BE2C (cell line): ENCODE results near the gene USF1. TPM values are rescaled to one million over a fixed set of nuclear protein-coding genes. Genes with fewer than 3 reads are reported as not detected.

Experiments used
- DNase-seq: peaks from one replicate; pipeline ENCODE4 v3.0.0-alpha.2; 2020
- H3K27me3 ChIP-seq: fragments of 250-450 bp; sonication (Bioruptor Pico); 2 replicates; pipeline ENCODE4 v1.5.1; 2020; ENCODE audit warnings: mild to moderate bottlenecking
- H3K36me3 ChIP-seq: fragments of 250-450 bp; sonication (Bioruptor Pico); 2 replicates; pipeline ENCODE4 v1.5.1; 2020; ENCODE audit warnings: mild to moderate bottlenecking
- H3K4me1 ChIP-seq: fragments of 250-450 bp; sonication (Bioruptor Pico); 2 replicates; pipeline ENCODE4 v1.5.1; 2020
- H3K4me3 ChIP-seq: 2 replicates; pipeline ENCODE4 v1.5.1; 2011; ENCODE audit warnings: low read depth, low read length
- H3K9me3 ChIP-seq: fragments of 250-450 bp; sonication (Bioruptor Pico); 2 replicates; pipeline ENCODE4 v1.5.1; 2020
- polyA plus RNA-seq: library from polyadenylated mRNA; unstranded; fragments of >200 nt; gene quantifications from one replicate; pipeline ENCODE4 v1.2.1, GENCODE V29; 2012; ENCODE audit warnings: low read depth, missing spikeins; ENCODE audit not compliant: insufficient read length, insufficient read depth
- TF ChIP-seq, protein P1 (sequence below): IDR thresholded peaks from 2 replicates; pipeline ENCODE4 v1.5.1; 2012; ENCODE audit warnings: mild to moderate bottlenecking, low read depth, low read length

The USF1 gene
- 83.8 TPM for polyA plus RNA-seq

- TF ChIP-seq, protein P1, sequence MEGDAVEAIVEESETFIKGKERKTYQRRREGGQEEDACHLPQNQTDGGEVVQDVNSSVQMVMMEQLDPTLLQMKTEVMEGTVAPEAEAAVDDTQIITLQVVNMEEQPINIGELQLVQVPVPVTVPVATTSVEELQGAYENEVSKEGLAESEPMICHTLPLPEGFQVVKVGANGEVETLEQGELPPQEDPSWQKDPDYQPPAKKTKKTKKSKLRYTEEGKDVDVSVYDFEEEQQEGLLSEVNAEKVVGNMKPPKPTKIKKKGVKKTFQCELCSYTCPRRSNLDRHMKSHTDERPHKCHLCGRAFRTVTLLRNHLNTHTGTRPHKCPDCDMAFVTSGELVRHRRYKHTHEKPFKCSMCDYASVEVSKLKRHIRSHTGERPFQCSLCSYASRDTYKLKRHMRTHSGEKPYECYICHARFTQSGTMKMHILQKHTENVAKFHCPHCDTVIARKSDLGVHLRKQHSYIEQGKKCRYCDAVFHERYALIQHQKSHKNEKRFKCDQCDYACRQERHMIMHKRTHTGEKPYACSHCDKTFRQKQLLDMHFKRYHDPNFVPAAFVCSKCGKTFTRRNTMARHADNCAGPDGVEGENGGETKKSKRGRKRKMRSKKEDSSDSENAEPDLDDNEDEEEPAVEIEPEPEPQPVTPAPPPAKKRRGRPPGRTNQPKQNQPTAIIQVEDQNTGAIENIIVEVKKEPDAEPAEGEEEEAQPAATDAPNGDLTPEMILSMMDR = no peak
- no peaks in the 10 kb centered on the region for H3K27me3 ChIP-seq
- no peaks in the 10 kb centered on the region; the same call in 1 of the 2 replicates for H3K9me3 ChIP-seq
- DNase-seq = peak; percentile 93
- H3K4me1 ChIP-seq = no peaks in the 10 kb centered on the region
- peak within 1 kb of the TSS; percentile 81 for H3K4me3 ChIP-seq
- H3K36me3 ChIP-seq = peaks cover 20% of the 10 kb centered on the region
Observed at GRCh38 chr1:161045736-161046604, at the start of gene USF1. Gene USF1, minus strand, starts transcription at chr1:161045977. Its CDS starts 2,702 bp downstream, at chr1:161043275.

- Histone ChIP-seq H3K9me3 (no peaks in the 10 kb centered on the region), H3K36me3 (peaks cover 5% of the 10 kb centered on the region; the same call in 1 of the 2 replicates), H3K27me3 (no peaks in the 10 kb centered on the region), H3K4me1 (no peaks in the 10 kb centered on the region), H3K4me3 (no peak overlapping the region)
- TF ChIP-seq, protein P1 = no peak
- DNase-seq = no peak
Observed at GRCh38 chr1:161095230-161095629, 49.5 kb upstream of the USF1 start.

- no peaks in the 10 kb centered on the region for H3K27me3 ChIP-seq
- TF ChIP-seq, protein P1 = no peak
- no peaks in the 10 kb centered on the region for H3K4me1 ChIP-seq
- DNase-seq = no peak
- H3K9me3 ChIP-seq = no peaks in the 10 kb centered on the region
- H3K36me3 ChIP-seq = no peaks in the 10 kb centered on the region
- no peak overlapping the region for H3K4me3 ChIP-seq
Observed at GRCh38 chr1:161094481-161094880, 48.7 kb upstream of the USF1 start.

GRCh38 chr1:161092621-161093028, 46.8 kb upstream of the USF1 start:
- Histone ChIP-seq H3K9me3 (no peaks in the 10 kb centered on the region), H3K4me3 (no peak overlapping the region), H3K4me1 (no peaks in the 10 kb centered on the region), H3K36me3 (no peaks in the 10 kb centered on the region), H3K27me3 (no peaks in the 10 kb centered on the region)
- no peak for DNase-seq
- TF ChIP-seq, protein P1 = no peak

DNA sequence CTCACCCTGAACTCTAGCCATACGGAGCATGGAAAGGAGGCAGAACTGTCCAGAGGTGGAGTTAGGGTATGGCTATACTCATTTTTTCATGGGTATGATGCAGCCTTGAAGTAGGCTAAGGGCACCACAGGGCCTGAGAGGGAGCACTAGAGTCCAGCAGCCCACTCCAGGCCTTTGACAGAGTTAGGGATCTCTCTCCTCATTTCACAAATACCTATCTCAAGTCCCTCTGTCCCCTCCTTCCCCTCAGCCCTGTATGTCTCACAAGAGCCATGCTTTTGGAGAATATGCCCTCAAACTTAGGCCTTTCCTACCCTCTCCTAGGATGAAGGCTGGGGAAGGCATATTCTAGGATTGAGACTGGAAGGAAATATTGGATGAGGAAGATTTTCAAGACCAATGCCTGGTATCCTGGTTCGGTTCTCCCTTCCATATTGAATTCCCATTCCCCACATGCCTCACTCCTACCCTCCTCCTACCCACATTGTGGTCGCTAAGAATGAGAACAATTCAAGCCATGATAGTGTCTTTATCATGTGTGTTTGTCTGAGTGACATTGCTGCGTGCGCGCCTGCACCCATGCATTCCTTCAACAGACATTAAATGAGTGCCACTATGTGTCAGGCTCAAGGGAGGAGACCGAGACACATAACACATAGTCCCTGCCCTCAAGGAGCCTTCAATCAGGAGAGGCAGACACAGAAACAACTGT, 46.2 kb upstream of the USF1 start:
- no peaks in the 10 kb centered on the region for H3K27me3 ChIP-seq
- H3K4me3 ChIP-seq = no peak overlapping the region
- no peaks in the 10 kb centered on the region for H3K9me3 ChIP-seq
- TF ChIP-seq, protein P1 = no peak
- H3K4me1 ChIP-seq = no peaks in the 10 kb centered on the region
- no peak for DNase-seq
- no peaks in the 10 kb centered on the region for H3K36me3 ChIP-seq
